Measurements from ENCODE around the gene APC2.

The APC2 gene

DNA sequence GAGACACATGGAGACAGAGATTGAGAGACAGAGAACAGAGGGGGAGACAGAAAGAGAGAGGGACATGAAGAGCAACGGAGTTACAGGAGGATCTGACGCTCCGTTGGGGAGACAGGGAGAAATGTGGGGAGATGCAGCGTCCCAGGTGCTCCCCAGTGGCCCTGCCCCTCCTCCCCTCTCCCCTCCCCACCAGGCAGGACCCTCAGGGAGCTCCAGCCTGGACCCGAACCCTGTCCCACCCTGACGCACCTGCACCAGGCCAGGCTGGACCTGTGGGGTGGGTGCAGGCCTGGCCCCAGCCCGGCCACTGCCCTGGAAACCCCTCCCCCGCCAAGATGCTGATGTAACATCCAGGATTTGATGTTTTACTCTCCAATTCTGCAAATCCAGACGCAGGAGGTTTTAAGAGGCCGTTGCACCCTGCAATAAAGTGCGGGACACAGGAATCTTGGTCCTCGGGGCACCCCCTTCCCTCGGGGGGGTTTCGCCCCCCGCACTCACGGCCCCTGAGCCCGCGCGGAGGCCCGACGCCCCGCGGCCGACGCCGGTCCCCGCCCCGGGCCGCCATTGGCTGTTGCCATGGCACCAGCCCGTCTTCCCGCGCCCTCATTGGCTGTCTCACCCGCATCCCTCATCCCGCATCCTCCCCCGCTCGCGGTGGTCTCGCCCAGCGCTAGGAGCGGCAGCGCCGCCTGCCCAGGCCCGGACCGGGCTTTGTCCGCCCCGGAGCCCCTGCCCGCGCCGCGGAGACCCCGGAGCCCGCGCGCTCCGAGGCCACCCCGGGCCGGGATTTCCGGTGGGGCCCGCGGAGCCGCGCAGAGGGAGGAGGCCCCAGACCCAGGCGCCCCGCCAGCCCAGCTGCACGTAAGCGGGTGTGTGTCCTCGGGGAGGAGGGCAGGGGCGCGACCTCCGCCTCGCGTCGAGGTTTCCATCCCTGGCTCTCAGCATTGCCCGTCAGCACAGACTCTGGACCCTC is at the start of gene APC2:
Gene APC2, plus strand, starts transcription at position 655 of the 976 bp plus-strand sequence. CDS start 2,881 bp downstream, outside the sequence.
- CTCF ChIA-PET: interaction anchor here (1.3 kb wide), 1 partner anchor 96 kb away, joined by 3 read pairs; no protein-coding TSS in a partner anchor
- POLR2A ChIA-PET: interaction anchor here (0.6 kb wide), 1 partner anchor 8 kb away, joined by 6 read pairs; no protein-coding TSS in a partner anchor
- DNase-seq (ENCODE audit: extremely low spot score): no peak

GRCh38 chr19:1400281-1401137 is 49.4 kb upstream of the APC2 start:
- DNase-seq (ENCODE audit: extremely low spot score): peak; percentile 49
- CTCF ChIA-PET: interaction anchor here (0.7 kb wide), 1 partner anchor 122 kb away, joined by 3 read pairs; no protein-coding TSS in a partner anchor
- POLR2A ChIA-PET: no interaction called here
- TF ChIP-seq CTCF (IDR thresholded peaks at IDR 0.05; ENCODE audit: control extremely low read depth, extremely low read depth, low read depth, missing control alignments): no peak

More for the DNA sequence above, at the start of gene APC2:
- no peak for TF ChIP-seq CTCF (IDR thresholded peaks at IDR 0.05; ENCODE audit: control extremely low read depth, extremely low read depth, low read depth, missing control alignments)

DNA sequence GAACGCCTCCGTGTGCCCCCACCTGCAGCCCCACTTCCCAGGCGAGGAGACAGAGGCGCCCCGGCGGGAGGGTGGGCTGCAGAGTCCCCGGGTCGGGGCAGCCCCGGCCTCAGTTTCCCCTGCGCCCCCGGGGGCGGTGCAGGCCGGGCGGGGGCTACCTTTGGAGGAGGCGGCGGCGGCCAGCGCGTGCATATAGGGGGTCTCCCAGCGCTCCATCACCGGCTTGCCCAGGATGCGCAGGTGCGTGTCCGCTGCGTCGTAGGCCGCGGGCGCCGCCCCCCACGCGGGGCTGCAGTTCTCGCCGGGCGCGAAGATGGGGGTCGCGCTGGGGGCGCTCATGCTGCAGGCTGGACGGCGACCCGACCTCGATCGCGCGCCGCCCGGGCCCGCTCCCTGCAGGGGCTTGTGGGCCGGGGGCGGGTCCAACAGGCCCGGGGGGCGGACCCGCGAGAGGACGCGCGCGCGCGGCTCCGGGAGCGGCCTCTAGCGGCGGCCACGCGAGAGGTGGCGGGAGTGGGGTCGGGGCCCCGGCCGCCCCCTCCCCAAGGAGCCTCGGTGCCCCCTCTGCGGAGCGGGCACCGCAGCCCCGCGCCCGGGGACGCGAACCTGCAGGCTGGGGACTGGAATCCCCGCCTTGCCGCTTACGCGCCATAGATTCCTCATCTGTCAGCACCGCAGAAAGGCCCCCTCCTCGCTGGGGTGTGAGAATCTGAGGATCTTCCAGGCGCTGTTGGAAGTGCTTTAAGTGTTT is 48.6 kb upstream of the APC2 start, which contains the start of gene GAMT:
Gene GAMT, minus strand, starts transcription at position 405 of the 751 bp plus-strand sequence. Its CDS starts 66 bp downstream, at position 339.
- peak; percentile 88 for DNase-seq (ENCODE audit: extremely low spot score)
- TF ChIP-seq CTCF (IDR thresholded peaks at IDR 0.05; ENCODE audit: control extremely low read depth, extremely low read depth, low read depth, missing control alignments): peak; percentile 62
- ChIA-PET CTCF (interaction anchor here (0.7 to 1.3 kb wide), 2 partner anchors 122 to 123 kb away, joined by 3 to 6 read pairs; no protein-coding TSS in a partner anchor), POLR2A (no interaction called here)

GRCh38 chr19:1401889-1402217 is 48.1 kb upstream of the APC2 start:
- no peak for DNase-seq (ENCODE audit: extremely low spot score)
- no peak for TF ChIP-seq CTCF (IDR thresholded peaks at IDR 0.05; ENCODE audit: control extremely low read depth, extremely low read depth, low read depth, missing control alignments)
- POLR2A ChIA-PET: no interaction called here
- CTCF ChIA-PET: interaction anchor here (1.3 kb wide), 1 partner anchor 122 kb away, joined by 6 read pairs; no protein-coding TSS in a partner anchor

- CTCF ChIA-PET: interaction anchor here (0.9 to 1.3 kb wide), 2 partner anchors 50 to 123 kb away, joined by 3 to 6 read pairs; no protein-coding TSS in a partner anchor
Observed at GRCh38 chr19:1402411-1403070, 47.4 kb upstream of the APC2 start.

More at GRCh38 chr19:1402411-1403070, 47.4 kb upstream of the APC2 start:
- POLR2A ChIA-PET: interaction anchor here (0.6 kb wide), 1 partner anchor 47 kb away, joined by 8 read pairs; no protein-coding TSS in a partner anchor
- TF ChIP-seq CTCF (IDR thresholded peaks at IDR 0.05; ENCODE audit: control extremely low read depth, extremely low read depth, low read depth, missing control alignments): no peak
- DNase-seq (ENCODE audit: extremely low spot score): no peak

Data from GM10248 (cell line).